HG02763 (cell line): Measurements from ENCODE around the gene FBRSL1.

Source experiments
- ATAC-seq: cut with Tn5 transposase; IDR thresholded peaks from one replicate; pipeline ENCODE4 v1.9.1; 2021; ENCODE audit warnings: mild to moderate bottlenecking, moderate library complexity; ENCODE audit not compliant: unreplicated experiment

FBRSL1 gene

DNA sequence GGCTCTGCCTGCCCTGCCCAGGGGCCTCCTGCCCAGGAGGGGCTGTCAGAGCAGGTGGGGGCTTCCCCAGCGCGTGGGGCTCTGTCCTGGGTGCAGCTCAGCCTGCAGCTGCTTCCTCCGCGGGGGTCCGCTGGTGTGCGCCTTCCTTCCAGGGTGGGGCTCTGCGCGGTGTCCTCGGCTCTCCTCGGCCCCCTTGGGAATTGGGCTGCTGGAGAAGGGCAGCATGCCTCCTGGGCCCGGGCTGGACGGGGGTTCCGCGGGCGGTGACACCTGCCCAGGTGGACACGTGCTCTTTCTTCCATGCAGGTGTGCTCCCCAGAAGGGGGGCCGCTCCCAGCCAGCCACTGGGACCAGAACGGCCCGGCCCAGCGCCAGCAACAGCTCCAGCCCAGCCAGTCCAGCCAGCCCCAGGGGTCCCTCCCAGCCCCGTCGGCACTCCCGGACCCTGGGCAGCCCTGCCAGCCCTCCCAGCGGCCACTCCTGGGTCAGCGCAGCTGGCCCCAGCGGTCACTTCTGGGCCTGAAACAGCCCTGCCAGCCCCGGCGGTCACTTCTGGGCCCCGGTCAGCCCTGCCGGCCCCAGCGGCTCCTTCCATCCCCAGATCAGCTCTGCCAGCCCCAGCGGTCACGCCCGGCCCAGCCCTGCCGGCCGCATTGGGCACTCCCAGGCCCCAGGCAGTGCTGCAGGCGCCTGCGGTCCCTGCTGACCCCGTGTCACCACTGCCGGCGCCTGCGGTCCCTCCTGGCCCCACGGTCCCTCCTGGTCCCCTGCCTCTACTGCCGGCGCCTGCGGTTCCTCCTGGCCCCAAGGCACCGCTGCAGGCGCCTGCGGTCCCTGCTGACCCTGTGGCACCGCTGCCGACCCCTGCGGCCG lies 19.1 kb downstream of the FBRSL1 start:
- ATAC-seq: no peak

DNA sequence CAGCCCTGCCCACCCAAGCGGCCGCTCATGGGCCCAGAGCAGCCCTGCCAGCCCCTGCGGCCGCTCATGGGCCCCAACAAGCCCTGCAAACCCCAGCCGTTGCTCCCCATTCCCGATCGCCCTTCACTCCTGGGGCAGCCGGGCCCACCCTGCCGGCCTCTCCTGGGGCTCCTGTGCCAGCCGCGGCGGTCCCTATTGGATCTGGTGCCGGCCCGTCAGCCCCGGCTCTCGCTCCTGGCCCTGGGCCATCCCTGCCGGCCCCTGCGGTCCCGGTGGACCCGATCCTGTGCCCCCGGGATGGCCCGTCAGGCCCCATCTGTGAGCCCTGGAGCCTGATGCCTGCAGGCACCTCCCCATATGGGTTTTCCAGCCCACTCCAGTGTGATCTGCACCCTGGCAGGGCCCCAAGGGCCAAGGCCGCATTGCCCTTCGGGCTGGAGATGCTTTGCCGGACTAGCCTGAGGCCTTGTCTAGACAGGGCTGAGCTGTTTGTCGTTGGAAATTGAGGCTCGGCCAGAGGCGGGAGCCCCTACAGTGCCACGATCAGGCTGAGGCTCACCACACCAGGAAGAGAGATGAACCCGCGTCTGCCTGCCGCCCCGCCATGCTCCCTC lies 20.3 kb downstream of the FBRSL1 start:
- no peak for ATAC-seq

DNA sequence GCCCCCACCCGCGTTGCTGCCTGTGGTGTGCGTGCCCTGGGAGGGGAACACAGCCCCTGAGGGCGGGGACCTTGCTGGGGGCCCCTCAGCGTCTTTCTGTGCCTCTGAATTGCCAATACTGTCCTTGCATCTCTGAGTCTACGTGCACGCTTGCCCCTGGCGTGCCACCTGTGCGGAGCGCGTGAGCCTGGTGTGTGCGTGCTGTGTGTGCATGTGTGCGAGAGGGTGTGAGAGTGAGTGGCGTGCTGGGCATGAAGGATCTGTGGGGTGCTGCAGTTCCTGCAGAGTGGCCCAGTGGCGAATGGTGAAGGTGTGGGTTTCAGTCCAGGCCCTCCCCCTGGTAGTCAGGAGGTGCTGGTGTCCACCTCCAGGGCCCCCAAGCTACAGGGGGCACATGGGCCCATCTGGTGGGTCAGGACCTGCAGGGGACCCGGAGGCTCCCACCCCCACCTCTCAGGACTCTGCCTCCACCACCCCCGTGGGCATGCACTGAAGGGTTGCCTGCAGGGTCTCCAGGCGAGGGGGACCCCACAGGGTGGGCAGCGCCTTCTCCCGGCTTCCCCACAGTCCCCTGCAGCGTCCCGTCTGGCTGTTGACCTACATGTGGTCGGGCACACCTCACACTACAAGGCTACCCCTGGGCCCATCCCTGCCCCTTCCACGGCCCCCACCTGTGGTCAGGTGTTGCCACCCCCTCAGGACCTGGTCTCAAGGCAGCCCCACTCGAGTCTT lies 21.0 kb downstream of the FBRSL1 start:
- ATAC-seq: no peak

DNA sequence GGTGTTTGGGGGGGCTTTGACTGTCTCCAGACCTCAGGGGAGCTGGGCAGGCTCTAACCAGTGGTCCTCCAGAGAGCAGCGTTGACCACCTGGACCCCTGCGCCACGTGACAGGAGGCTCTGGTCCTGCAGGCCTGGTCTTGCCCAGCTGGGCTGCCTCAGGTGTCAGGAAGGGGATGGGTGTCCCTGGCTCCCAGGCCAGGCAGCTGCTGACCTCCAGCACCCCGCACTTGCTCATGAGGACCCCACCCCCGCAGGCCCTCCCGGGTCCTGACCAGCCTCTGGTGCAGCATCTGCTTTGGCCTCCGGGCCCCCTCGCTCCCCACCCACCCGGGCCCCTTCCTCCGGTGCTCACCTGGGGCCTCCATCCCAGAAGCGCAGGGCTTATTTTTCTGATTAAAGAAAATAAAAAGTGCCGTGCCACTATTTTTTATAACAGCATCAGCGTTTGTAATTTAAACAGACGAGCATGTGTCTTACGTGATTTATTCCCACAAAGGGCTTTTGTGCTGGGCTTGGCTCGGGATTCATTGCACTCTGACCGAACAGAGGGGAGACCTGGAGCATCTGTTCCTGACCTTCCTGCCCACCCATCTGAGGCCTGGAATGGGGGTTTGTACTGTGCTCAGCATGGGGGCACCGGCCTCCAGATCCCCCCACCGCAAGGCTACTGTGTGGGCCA lies 21.7 kb downstream of the FBRSL1 start:
- no peak for ATAC-seq

DNA sequence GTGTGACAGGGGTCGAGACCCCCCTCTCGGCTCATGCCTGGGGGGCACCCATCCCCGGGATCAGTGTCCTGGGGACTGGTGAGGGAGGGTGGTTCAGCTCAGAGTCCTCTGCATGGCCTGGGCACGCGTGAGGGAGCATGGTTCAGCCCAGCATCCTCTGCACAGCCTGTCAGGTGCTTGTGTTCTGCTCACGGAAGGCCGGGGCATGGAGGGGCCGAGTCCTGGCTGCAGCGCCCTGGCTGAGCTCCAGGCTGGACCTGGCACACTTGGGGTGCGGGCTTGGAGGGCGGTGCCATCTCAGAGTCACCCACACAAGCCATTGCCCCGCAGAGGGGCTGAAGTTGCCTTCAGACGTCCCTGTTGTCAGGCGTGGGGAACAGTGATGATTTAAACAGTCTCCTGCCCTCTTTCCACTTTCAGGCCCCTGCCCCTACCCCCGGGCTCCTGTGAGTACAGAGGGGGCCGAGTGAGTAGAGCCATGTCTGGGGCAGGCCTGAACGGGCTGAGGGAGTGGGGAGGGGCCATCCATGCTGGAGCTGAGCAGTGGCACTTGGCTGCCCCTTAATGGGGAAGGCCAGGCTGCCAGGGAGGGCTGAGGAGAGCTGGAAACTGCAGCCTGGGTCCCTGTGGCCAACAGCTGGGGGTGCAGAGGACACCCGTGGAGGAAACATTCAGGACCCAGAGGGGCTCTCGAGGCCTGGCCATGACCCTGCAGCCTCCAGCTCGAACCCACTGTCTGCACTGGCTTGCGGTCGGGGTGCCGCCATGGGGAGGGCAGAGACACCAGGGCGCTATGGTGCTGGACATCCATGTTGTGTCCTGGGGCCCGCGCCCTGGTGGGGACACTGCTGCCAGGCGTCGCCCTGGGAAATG lies 22.5 kb downstream of the FBRSL1 start:
- ATAC-seq: no peak

DNA sequence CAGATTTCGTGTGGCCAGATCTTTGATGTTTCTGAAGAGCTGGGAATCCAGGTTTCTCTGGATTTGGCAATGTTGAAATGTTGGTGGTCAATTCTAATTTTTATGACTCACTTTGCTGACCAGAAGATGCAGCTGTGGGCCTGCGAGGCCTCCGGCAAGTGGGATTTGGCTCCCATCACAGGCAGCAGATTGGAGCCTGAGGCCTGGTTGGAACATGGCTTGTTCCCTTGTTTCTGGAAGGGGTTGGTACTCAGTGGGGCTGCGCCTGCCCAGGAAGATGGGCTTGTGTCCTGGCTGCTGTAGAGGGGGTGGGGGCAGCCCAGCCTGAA lies 23.1 kb downstream of the FBRSL1 start:
- ATAC-seq: no peak

DNA sequence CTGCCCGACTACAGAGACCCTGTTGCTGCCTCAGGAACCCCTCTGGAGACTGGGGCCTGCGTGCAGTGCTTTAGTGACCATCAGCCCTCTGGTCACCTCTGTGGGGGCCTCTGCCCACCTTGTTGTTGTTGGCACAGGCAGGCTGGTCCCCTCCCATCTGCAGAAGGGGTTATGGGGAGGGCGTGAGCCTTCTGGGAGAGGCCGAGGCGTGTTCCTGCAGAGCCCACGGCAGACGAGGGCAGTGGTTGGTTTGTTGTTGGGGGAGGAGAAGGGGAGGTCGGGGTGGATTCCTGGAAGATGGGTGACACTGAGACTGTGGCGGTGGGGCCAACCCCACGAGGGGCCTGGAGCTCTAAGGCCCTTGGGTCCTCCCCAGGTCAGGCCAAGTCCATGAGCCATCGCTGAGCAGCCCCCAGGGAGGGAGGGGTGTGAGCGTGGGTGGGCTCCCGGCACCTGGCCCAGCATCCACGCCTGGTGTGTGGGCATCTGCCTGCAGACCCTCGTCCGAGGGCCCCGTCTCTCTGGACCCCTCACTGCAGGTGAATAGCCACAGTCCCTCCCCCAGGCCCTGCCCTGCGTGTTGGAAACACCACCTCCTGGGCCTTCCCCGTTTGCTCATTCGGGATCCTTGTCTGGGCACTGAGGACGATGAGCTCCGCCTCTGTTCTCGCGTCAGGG lies 23.6 kb downstream of the FBRSL1 start:
- ATAC-seq: no peak

DNA sequence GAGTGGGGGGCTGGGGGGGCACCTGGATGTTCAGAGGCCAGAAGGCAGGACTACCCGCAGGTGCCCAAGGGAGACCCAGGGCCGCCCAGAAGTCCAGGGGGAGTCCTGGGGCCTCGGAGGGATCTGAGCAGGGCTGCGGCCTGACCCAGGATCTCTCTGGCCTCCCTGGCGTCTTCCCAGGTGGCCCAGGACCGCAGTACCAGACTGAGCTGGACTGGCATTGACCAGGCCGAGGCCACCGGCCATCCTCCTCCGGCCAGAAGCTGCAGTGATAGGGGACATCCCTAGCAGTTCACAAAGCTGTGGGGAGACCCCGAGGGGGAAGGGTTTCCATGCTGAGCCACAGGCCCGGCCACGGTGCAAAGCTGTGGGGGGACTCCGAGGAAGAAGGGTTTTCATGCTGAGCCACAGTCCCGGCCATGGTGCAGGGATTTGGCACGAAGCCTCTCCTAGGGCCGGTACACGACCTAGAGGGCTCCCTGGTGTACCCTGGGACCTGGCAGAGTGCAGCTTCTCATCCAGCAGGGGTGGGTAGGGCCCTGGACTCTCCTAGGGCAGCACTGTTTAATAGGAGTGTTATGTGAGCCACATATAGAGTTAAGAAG lies 24.4 kb downstream of the FBRSL1 start:
- ATAC-seq: no peak

DNA sequence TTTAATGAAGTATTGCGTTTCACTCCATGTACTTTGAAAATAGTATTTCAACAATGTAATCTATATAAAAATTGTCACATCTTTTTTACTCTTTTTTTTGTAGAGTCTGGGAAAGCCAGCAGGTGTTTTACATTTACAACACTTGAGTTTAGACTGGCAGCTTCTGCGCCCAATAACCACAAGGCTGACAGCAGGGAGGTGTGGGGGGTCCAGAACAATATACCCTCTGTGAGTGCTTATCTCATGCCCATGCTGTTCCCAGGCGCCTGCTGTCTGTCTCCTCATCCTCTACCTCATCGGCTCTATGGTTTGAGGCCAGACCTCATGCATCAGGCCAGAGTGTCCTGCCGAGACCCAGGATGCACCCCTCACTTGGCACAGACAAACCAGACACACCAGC lies 24.9 kb downstream of the FBRSL1 start:
- no peak for ATAC-seq

DNA sequence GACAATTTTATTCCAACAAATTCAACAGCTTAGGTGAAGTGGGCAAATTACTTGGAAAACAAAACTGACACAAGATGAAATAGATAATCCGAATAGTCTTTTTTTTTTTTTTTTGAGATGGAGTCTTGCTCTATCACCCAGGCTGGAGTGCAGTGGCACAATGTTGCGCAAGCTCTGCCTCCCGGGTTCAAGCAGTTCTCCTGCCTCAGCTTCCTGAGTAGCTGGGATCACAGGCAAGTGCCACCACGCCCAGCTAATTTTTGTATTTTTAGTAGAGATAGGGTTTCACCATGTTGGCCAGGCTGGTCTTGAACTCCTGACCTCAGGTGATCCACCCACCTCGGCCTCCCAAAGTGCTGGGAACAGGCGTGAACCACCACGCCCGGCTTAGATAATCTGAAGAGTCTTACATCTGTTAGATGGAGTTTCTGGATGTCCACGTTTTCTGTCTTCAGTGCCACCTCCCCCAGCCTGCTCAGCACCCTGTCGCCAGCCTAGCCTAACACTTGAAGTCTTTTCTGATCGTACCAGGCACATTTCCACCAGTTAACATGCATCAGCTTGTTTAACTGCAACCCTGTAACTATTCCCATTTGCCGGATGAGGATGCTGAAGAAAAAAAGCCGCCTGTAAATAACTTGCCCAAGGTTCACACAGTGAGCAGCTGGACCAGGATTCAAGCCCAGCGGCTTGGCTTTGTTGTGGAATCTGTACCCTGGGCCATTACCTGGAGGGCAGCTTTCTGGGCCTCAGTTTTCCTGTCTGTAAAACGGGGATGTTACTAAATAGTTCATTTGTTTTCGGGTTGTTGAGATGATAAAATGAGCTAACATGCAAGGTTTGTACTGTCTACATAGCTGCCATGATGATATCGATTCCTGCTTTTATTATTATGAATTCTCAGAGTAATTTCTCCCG lies 26.4 kb downstream of the FBRSL1 start:
- no peak for ATAC-seq

DNA sequence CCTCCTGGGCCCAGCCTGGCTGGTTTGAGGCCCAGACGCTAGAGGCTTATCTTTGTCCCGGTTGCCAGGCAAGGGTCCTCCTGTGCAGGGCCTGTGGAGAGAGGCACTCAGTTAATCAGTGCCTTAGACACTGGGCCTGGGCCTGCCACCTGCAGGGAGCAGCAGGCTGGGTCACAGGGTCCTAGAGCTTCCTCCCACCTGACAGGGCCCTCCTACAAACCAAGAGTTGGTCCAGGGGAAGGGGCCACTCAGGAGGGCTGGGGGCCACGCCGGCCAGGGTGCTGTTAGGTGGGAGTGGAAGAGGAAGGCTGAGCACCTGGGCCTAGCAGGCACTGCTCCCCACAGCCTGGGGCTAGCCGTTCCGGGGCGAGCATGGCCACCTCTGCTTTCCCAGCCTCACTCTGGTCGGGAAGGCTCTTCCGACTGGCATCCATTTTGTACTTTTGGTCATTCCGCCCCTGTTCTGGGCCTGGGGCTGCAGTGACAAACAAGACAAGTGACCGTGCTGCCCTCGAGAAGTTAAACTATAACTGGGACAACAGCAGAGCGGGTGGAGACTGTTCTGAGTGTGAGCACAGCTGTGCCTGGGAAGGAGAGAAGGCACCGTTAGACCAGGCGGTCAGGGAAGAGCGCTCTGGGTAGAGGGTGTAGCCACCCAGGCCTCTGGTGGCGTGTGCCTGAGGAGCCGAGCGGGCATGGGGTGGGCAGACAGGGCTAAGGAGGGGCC lies 27.2 kb downstream of the FBRSL1 start:
- ATAC-seq: no peak

DNA sequence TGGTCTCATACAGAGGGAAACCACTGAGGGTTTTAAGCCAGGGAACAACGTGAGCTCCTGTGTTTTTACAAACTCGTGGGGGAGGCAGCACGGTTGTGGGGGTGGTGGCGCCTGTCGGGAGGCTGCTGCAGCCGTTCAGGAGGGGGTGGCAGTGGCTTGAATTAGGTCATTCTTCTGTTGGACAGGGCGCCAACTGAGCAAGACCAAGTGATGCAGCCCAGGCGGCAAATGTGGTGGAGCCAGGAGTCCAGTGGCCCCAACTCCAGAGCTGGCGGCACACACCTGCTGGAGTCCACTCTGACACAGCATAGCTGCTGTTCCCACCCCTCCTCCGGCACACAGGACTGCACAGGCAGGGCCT lies 27.8 kb downstream of the FBRSL1 start:
- ATAC-seq: no peak

DNA sequence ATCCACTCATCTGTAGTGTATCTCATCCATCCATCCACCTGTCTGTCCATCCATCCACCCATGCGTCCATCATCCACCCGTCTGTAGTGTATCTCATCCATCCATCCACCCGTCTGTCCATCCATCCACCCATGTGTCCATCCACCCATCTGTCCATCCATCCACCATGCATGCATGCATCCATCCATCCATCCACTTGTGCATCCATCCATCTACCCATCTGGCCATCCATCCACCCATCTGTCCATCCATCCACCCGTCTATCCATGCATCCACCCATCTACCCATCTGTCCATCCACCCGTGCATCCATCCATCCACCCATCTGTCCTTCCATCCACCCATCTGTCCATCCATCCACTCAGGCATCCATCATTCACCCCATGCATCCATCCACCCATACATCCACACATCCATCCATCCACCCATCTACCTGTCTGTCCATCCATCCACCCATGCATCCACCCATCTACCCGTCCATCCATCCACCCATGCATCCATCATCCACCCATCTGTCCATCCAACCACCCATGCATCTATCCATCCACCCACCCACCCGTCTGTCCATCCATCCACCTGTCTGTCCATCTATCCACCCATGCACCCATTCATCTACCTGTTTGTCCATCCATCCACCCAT lies 28.5 kb downstream of the FBRSL1 start:
- no peak for ATAC-seq

DNA sequence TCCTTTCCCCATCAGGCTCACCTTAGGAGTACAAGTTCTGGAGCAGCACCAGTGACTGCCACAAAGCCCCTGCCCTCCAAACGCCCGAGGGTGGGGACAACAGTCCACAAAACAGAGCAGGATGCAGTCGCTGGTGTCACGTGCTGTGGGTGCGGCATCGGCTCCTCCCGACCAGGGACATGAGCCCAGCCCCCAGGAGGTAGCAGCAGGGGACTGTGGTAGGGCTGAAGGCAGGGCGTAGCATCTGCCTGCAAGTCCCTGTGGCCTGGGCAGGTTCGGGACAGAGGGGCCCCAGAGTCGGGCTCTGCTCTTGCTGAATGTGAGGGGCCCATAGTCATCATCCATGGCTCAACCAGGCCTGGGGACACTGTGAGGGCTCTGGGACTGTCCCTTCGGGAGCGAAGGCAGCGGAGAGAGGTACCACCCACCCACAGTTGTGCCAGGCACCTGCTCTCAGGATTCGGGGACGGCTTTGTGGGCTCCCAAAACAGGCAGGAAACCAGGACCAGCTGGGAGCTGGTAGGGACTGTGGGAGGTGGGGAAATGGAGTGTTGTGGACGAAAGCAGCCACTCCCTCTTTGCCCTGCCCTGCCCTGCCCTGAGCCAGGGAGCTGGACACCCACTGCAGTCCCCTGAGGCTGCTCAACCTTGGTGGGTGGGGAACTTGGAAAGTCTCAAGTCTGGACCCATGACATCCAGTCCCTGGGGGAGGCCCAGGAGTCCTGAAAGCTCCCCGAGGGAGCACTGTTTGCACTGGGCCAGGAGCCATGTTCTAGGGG lies 30.7 kb downstream of the FBRSL1 start:
- no peak for ATAC-seq

DNA sequence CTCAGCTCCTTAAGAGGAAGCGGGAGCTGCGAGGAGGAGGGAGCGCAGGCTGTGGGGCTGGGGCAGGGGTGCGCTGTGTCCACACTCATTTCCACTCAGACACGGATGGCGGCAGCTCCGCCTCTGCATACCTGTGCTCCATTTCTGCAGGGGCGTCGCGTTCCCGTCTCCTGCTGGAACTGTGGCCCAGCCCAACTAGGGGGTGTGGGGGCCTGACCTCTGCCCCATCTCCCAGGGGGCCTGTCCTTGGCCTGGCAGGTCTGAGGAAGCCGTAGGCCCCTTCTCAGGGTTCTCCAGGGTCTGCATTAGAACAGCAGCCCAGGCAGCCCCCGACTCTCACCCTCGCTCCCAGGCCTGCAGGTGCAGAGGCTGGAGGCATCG lies 31.2 kb downstream of the FBRSL1 start:
- ATAC-seq: no peak

DNA sequence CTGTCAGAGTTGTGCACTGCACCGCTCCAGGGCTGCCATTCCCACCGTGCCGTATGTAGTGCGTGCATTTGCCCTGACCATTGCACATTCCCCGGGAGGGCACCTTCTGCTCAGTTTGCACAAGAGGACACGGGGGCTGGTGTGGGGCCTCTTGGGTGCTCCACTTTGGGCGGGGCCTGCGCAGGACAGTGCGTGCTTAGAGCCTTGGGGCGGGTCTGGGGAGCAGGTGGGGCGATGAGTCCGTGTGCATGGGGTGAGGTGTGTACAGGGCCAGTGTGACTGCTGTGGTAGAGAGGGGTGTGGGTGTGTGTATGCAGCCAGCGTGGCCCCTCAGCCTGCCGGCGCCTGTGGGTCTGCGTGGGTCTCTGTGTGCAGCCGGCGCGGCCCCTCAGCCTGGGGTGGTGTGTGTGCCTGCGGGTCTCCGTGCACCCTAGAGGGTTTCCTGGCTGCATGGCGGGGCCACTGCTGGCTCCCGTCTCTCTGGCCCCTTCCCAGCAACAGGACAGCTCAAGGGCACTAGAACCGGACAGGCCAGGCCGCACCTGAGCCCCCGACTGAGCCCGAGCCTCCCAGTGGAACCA lies 31.9 kb downstream of the FBRSL1 start:
- ATAC-seq: no peak
